H1 (cell line): ENCODE measurements around the gene NUDT3. TPM values are rescaled to one million over a fixed set of nuclear protein-coding genes. Genes with fewer than 3 reads are reported as not detected.

Experiments used
- CTCF ChIA-PET: fragments of 300-600 bp; sonication (Branson Sonifier 250); formaldehyde crosslinking; loops from one replicate; lab custom pipeline; 2021; ENCODE audit not compliant: partially characterized antibody; lab: Charles Lee
- POLR2A ChIA-PET: fragments of 300-600 bp; sonication (Branson Sonifier 250); formaldehyde crosslinking; loops from one replicate; lab custom pipeline; 2021; ENCODE audit warnings: inconsistent platforms; ENCODE audit not compliant: partially characterized antibody; lab: Charles Lee
- DNase-seq, 2 experiments: peaks; one replicate each; pipeline versions ENCODE4 v3.0.0 to v3.0.0-alpha.2; 2010 to 2022; ENCODE audit warnings: low spot score in 2 of 2, low read depth in 1 of 2, mixed read lengths in 1 of 2
- FAIRE-seq: peaks from 2 replicates; lab custom pipeline; 2011; peaks lifted over from hg19 to GRCh38; lab: Jason Lieb, UNC
- H2AFZ ChIP-seq: 2 replicates; pipeline ENCODE4 v1.8.1; 2012; ENCODE audit warnings: low read length, inconsistent platforms
- H2AK5ac ChIP-seq: 2 replicates; pipeline ENCODE4 v1.6.1; 2013; ENCODE audit warnings: low read depth, low read length
- H2BK120ac ChIP-seq: replicated peaks from 2 replicates; pipeline ENCODE3; 2013; ENCODE audit warnings: low read depth, low read length, inconsistent platforms
- H2BK12ac ChIP-seq: 2 replicates; pipeline ENCODE4 v1.6.1; 2013; ENCODE audit warnings: low read depth, low read length
- H2BK15ac ChIP-seq: 2 replicates; pipeline ENCODE4 v1.6.1; 2013; ENCODE audit warnings: low read length
- H2BK20ac ChIP-seq: 2 replicates; pipeline ENCODE4 v1.6.1; 2013; ENCODE audit warnings: low read length
- H2BK5ac ChIP-seq: 2 replicates; pipeline ENCODE4 v1.6.1; 2013; ENCODE audit warnings: low read depth, low read length
- H3K14ac ChIP-seq: 2 replicates; pipeline ENCODE4 v1.6.1; 2013; ENCODE audit warnings: inconsistent platforms; ENCODE audit not compliant: insufficient read length
- H3K18ac ChIP-seq: 2 replicates; pipeline ENCODE4 v1.6.1; 2013; ENCODE audit warnings: low read length; ENCODE audit errors: extremely low read depth
- H3K23ac ChIP-seq: 2 replicates; pipeline ENCODE4 v1.6.1; 2013; ENCODE audit warnings: inconsistent platforms; ENCODE audit not compliant: insufficient read length
- H3K23me2 ChIP-seq: 2 replicates; pipeline ENCODE4 v1.6.1; 2013; ENCODE audit warnings: low read depth, low read length
- H3K27ac ChIP-seq: 2 replicates; pipeline ENCODE4 v1.6.1; 2011; ENCODE audit warnings: low read depth, low read length, inconsistent platforms
- H3K27me3 ChIP-seq, 4 experiments: replicated peaks in 1 of 4; 1 replicate in 1 of 4; 2 replicates in 3 of 4; pipeline versions ENCODE4 v1.6.1 to v1.8.1; 2011 to 2013; ENCODE audit warnings: low read length in 3 of 4, mild to moderate bottlenecking in 3 of 4, inconsistent platforms in 2 of 4, mixed read lengths in 2 of 4, moderate library complexity in 1 of 4; ENCODE audit not compliant: control insufficient read depth in 3 of 4, insufficient read depth in 3 of 4; ENCODE audit errors: extremely low read depth in 1 of 4
- H3K36me3 ChIP-seq, 4 experiments: 2 replicates each; pipeline versions ENCODE4 v1.6.1 to v1.8.1; 2011 to 2013; ENCODE audit warnings: mild to moderate bottlenecking in 4 of 4, low read length in 3 of 4, moderate library complexity in 2 of 4, control low read depth in 1 of 4, inconsistent platforms in 1 of 4; ENCODE audit not compliant: insufficient read depth in 4 of 4, control insufficient read depth in 2 of 4
- H3K4ac ChIP-seq: replicated peaks from 2 replicates; pipeline ENCODE3; 2013; ENCODE audit warnings: low read length, low read depth, mixed read lengths, inconsistent platforms; ENCODE audit not compliant: insufficient read length
- H3K4me1 ChIP-seq, 4 experiments: replicated peaks in 1 of 4; 1 replicate in 1 of 4; 2 replicates in 3 of 4; pipeline versions ENCODE4 v1.6.1 to v1.8.1; 2011 to 2013; ENCODE audit warnings: low read length in 3 of 4, inconsistent platforms in 2 of 4, mixed read lengths in 1 of 4; ENCODE audit not compliant: insufficient read depth in 4 of 4, control insufficient read depth in 3 of 4
- H3K4me2 ChIP-seq, 2 experiments: 2 replicates each; pipeline versions ENCODE4 v1.6.1 to v1.8.1; 2011 to 2013; ENCODE audit warnings: low read depth in 2 of 2, low read length in 2 of 2, control low read depth in 1 of 2, inconsistent platforms in 1 of 2, mild to moderate bottlenecking in 1 of 2; ENCODE audit not compliant: insufficient read depth in 1 of 2
- H3K4me3 ChIP-seq, 4 experiments: fragments of 200-600, 300-600 bp in 1 of 4; sonication (generic), shearing (Covaris generic), sonication (Bioruptor Twin) in 1 of 4; 2 replicates each; pipeline versions ENCODE4 v1.5.1 to v1.8.1; 2011 to 2016; ENCODE audit warnings: low read length in 4 of 4, low read depth in 3 of 4, control low read depth in 2 of 4, inconsistent platforms in 2 of 4, mild to moderate bottlenecking in 2 of 4, mixed read lengths in 1 of 4, moderate library complexity in 1 of 4; ENCODE audit not compliant: insufficient read depth in 2 of 4; ENCODE audit errors: extremely low read depth in 1 of 4
- H3K56ac ChIP-seq: replicated peaks from 2 replicates; pipeline ENCODE3; 2013; ENCODE audit warnings: low read depth, mild to moderate bottlenecking, mixed read lengths, low read length, inconsistent platforms; ENCODE audit not compliant: insufficient read length
- H3K79me1 ChIP-seq: 2 replicates; pipeline ENCODE4 v1.6.1; 2013; ENCODE audit warnings: low read depth, low read length, control low read depth
- H3K79me2 ChIP-seq, 2 experiments: 2 replicates each; pipeline versions ENCODE4 v1.6.1 to v1.8.1; 2012 to 2013; ENCODE audit warnings: low read length in 2 of 2, mild to moderate bottlenecking in 2 of 2, inconsistent platforms in 1 of 2; ENCODE audit not compliant: insufficient read depth in 2 of 2, control insufficient read depth in 1 of 2
- H3K9ac ChIP-seq, 4 experiments: replicated peaks in 1 of 4; 1 replicate in 1 of 4; 2 replicates in 3 of 4; pipeline versions ENCODE4 v1.6.1 to v1.8.1; 2011 to 2013; ENCODE audit warnings: low read depth in 3 of 4, low read length in 3 of 4, control low read depth in 2 of 4, mild to moderate bottlenecking in 2 of 4, moderate library complexity in 2 of 4, inconsistent platforms in 1 of 4; ENCODE audit errors: extremely low read depth in 1 of 4
- H3K9me3 ChIP-seq, 2 experiments: 2 replicates each; pipeline versions ENCODE4 v1.6.1 to v1.8.1; 2012 to 2013; ENCODE audit warnings: mild to moderate bottlenecking in 2 of 2, moderate library complexity in 2 of 2, control low read depth in 1 of 2, inconsistent platforms in 1 of 2, low read depth in 1 of 2, low read length in 1 of 2, mixed read lengths in 1 of 2; ENCODE audit not compliant: insufficient read depth in 2 of 2
- H4K20me1 ChIP-seq, 2 experiments: replicated peaks in 1 of 2; 2 replicates each; pipeline versions ENCODE3 to v1.8.1; 2011 to 2013; ENCODE audit warnings: inconsistent platforms in 2 of 2, low read length in 2 of 2, mild to moderate bottlenecking in 1 of 2; ENCODE audit not compliant: insufficient read depth in 2 of 2, control insufficient read depth in 1 of 2
- H4K5ac ChIP-seq: 2 replicates; pipeline ENCODE4 v1.6.1; 2013; ENCODE audit warnings: low read length, low read depth, mixed read lengths, inconsistent platforms; ENCODE audit not compliant: insufficient read length
- H4K8ac ChIP-seq: 2 replicates; pipeline ENCODE4 v1.8.0; 2013; ENCODE audit warnings: mild to moderate bottlenecking, moderate library complexity, low read length, inconsistent platforms; ENCODE audit not compliant: insufficient read depth; ENCODE audit errors: extremely low read depth
- H4K91ac ChIP-seq: replicated peaks from 2 replicates; pipeline ENCODE3; 2013; ENCODE audit warnings: low read length, mixed read lengths, inconsistent platforms; ENCODE audit not compliant: insufficient read length
- CHD2 ChIP-seq: IDR thresholded peaks from 2 replicates; pipeline ENCODE4 v1.6.1; 2012; ENCODE audit warnings: low read length, improper control_type of control experiment
- EP300 ChIP-seq, 2 experiments: IDR thresholded peaks; 1 replicate in 1 of 2; 2 replicates in 1 of 2; pipeline ENCODE4 v1.6.1; 2011 to 2012; ENCODE audit warnings: low read depth in 2 of 2, low read length in 2 of 2, mild to moderate bottlenecking in 2 of 2, borderline replicate concordance in 1 of 2, inconsistent platforms in 1 of 2, moderate library complexity in 1 of 2
- GTF2F1 ChIP-seq: IDR thresholded peaks from 2 replicates; pipeline ENCODE4 v1.6.1; 2012; ENCODE audit warnings: low read depth, low read length, improper control_type of control experiment, borderline replicate concordance
- HDAC2 ChIP-seq, 2 experiments: fragments of 300-600 bp in 1 of 2; sonication (generic) in 1 of 2; IDR thresholded peaks; 2 replicates each; pipeline ENCODE4 v1.6.1; 2011 to 2012; ENCODE audit warnings: low read depth in 2 of 2, low read length in 2 of 2, mild to moderate bottlenecking in 2 of 2, moderate library complexity in 2 of 2, borderline replicate concordance in 1 of 2, inconsistent platforms in 1 of 2
- JUND ChIP-seq: IDR thresholded peaks from 2 replicates; pipeline ENCODE4 v1.6.1; 2011; ENCODE audit warnings: mild to moderate bottlenecking, improper control_type of control experiment, low read length
- PHF8 ChIP-seq: fragments of 200-600 bp; sonication (generic); conservative IDR thresholded peaks from 2 replicates; pipeline ENCODE4 v1.7.1; 2012; ENCODE audit warnings: low read depth, mild to moderate bottlenecking, inconsistent platforms, low read length, moderate library complexity
- SIRT6 ChIP-seq: IDR thresholded peaks from one replicate; pipeline ENCODE4 v1.7.1; 2012; ENCODE audit warnings: low read length, inconsistent platforms
- WGBS, 2 experiments: shearing (Covaris generic) in 1 of 2; methylation state at CpG; one replicate each; pipeline versions ENCODE4 v1.1.6 to v1.1.7; 2013 to 2015; ENCODE audit warnings: low lambda C conversion rate in 2 of 2, mixed read lengths in 2 of 2, inconsistent platforms in 1 of 2, low coverage in 1 of 2, missing lambda C conversion rate in 1 of 2; ENCODE audit not compliant: insufficient replicate concordance in 2 of 2, insufficient coverage in 1 of 2, insufficient read length in 1 of 2; ENCODE audit errors: extremely low coverage in 1 of 2, missing lambda C conversion rate in 1 of 2; 5-methylcytosine and 5-hydroxymethylcytosine counted together
- polyA plus RNA-seq, 7 experiments: library from polyadenylated mRNA; depleted of rRNA in 3 of 7; stranded (reverse) in 5 of 7; unstranded in 2 of 7; fragments of >200 nt in 5 of 7; fragments of 200-250 nt in 2 of 7; gene quantifications; 1 replicate in 5 of 7; 2 replicates in 1 of 7; 4 replicates in 1 of 7; pipeline versions ENCODE4 v1.2.1 to v1.2.3, GENCODE V29; 2011 to 2013; ENCODE audit warnings: missing spikeins in 2 of 7, mixed read lengths in 2 of 7
- total RNA-seq: library from RNA; stranded (reverse); fragmentation: NEBNext Ultra II Directional; extraction: Animal tissue kit (Norgen Biotek cat#: 25700); gene quantifications from 2 replicates; pipeline ENCODE4 v1.2.1, GENCODE V29; 2021

NUDT3 gene
- total and polyA plus RNA-seq, 2 of the 8 experiments (the other 6 are each of a cell fraction or from before 2014, with no cell fraction given), result 14.1 to 36.9 TPM

DNA sequence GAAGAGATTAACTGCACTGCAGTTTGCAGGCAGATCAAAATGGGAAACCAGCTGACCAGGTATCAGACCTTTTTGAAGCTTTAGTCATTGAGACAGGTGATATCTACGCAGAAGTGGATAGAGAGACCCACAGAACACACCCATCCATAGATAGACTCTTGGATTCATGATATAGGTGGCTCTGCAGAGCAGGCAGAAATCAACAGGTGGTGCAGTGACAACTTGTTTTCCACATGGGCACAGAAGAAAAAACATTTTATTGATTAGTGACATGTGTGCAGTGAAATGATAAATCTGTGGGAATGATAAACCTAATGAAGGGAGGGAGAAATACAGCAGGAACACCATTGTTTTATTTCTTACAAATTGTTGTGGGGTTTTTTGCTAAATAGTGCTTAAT, 45.2 kb downstream of the NUDT3 start:
- no peak overlapping the region for H3K4ac ChIP-seq
- H2BK12ac ChIP-seq, result no peak overlapping the region
- no peak overlapping the region for H3K4me2 ChIP-seq
- H3K27ac ChIP-seq, result no peak overlapping the region
- H3K79me1 ChIP-seq, result no peaks in the 10 kb centered on the region; the same call in 1 of the 2 replicates
- FAIRE-seq (no peak), DNase-seq (no peak)
- H3K27me3 ChIP-seq, result no peaks in the 10 kb centered on the region
- no peak overlapping the region for H4K5ac ChIP-seq
- H3K9ac ChIP-seq, result no peak overlapping the region
- ChIA-PET POLR2A (interaction anchor here (0.6 to 1.4 kb wide), 3 partner anchors 21 to 79 kb away, joined by 3 read pairs; partner anchors contain the start of gene RPS10), CTCF (interaction anchor here (0.6 kb wide), 2 partner anchors 44 to 57 kb away, joined by 3 to 4 read pairs; no protein-coding TSS in a partner anchor)
- no peak overlapping the region for H3K56ac ChIP-seq
- no peak overlapping the region for H4K91ac ChIP-seq
- no peak overlapping the region for H3K14ac ChIP-seq
- no peak overlapping the region for H3K4me3 ChIP-seq
- TF ChIP-seq GTF2F1 (no peak), HDAC2 (IDR thresholded peaks at IDR 0.05; ENCODE audit: borderline replicate concordance in 1 of 2, low read depth in 2 of 2, low read length in 2 of 2) (no peak), SIRT6 (no peak), JUND (no peak), PHF8 (no peak), EP300 (IDR thresholded peaks at IDR 0.05; ENCODE audit: borderline replicate concordance in 1 of 2, low read depth in 2 of 2, low read length in 2 of 2) (no peak), CHD2 (no peak)
- H2BK20ac ChIP-seq, result no peak overlapping the region
- H3K36me3 ChIP-seq, result no peaks in the 10 kb centered on the region
- 93% methylated on average over 1 of the region's 1 CpG; no CpG with 5 or more reads in 1 of the 2 experiments for WGBS, 2 experiments
- H4K8ac ChIP-seq, result no peak overlapping the region
- H3K4me1 ChIP-seq, result no peaks in the 10 kb centered on the region
- no peak overlapping the region for H3K23ac ChIP-seq
- no peak overlapping the region for H3K18ac ChIP-seq
- H4K20me1 ChIP-seq, result peaks cover 0 to 6% of the 10 kb centered on the region in 2 experiments
- peaks cover 0 to 39% of the 10 kb centered on the region in 2 experiments; a peak in 3 of 4 replicates for H3K79me2 ChIP-seq
- no peaks in the 10 kb centered on the region for H3K23me2 ChIP-seq
- H2AFZ ChIP-seq, result no peak overlapping the region
- H2BK120ac ChIP-seq, result no peak overlapping the region
- no peak overlapping the region for H2BK5ac ChIP-seq
- no peak overlapping the region for H2AK5ac ChIP-seq
- no peaks in the 10 kb centered on the region for H3K9me3 ChIP-seq
- no peak overlapping the region for H2BK15ac ChIP-seq
